ENCODE results near the gene ULK4. TPM values are rescaled to one million over a fixed set of nuclear protein-coding genes. Genes with fewer than 3 reads are reported as not detected.
"Not testable (repeated sequence)": the region's sequence is repeated elsewhere in the genome, so short reads cannot be mapped to it uniquely, and the experiment has no call there.

The ULK4 gene
- total RNA-seq, 1 donor, result 22.0 TPM

- H3K4me3 ChIP-seq (ENCODE audit: low read depth, low read length), result no peak overlapping the region
- TF ChIP-seq, protein P1, sequence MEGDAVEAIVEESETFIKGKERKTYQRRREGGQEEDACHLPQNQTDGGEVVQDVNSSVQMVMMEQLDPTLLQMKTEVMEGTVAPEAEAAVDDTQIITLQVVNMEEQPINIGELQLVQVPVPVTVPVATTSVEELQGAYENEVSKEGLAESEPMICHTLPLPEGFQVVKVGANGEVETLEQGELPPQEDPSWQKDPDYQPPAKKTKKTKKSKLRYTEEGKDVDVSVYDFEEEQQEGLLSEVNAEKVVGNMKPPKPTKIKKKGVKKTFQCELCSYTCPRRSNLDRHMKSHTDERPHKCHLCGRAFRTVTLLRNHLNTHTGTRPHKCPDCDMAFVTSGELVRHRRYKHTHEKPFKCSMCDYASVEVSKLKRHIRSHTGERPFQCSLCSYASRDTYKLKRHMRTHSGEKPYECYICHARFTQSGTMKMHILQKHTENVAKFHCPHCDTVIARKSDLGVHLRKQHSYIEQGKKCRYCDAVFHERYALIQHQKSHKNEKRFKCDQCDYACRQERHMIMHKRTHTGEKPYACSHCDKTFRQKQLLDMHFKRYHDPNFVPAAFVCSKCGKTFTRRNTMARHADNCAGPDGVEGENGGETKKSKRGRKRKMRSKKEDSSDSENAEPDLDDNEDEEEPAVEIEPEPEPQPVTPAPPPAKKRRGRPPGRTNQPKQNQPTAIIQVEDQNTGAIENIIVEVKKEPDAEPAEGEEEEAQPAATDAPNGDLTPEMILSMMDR (IDR thresholded peaks at IDR 0.05; ENCODE audit: insufficient read depth, low read depth, low read length), result no peak
- DNase-seq (ENCODE audit: low read depth), result peak; percentile 21
Measured at GRCh38 chr3:41711651-41712050, 250.3 kb downstream of the ULK4 start.

DNA sequence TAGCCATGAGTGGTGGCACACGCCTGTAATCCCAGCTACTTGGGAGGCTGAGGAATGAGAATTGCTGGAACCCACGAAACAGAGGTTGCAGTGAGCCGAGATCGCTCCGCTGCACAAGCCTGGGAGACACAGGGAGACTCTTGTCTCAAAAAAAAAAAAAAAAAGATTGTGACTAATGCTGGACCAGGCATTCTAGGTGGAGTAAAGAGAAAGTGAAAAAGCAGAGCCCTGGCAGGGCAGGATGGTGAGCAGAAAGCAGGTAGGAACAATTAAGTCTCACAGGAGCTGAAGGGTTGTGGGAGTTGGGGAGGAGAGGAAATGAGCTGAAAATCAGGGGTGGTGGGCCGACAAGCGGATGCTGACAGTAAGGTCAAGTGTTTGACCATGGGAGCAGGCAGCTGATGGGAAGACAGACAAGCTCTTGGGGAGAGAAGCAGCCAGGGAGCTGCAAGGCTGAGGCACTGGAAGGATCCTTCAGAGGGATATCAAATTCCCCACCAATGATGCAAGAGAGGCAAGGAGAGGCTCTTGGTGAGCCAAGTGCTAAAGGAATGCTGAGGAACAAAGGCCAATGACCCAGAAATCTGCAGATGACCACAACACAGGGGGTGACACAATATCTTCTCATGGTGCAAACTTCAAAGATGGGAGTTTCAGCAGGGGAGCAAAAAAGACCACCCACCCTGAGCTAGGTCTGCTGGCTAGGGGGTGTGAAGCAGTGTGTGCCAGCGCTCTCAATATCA is 251.1 kb downstream of the ULK4 start:
- DNase-seq (ENCODE audit: low read depth), result peak; percentile 51
- TF ChIP-seq, protein P1 (IDR thresholded peaks at IDR 0.05; ENCODE audit: insufficient read depth, low read depth, low read length), result no peak
- H3K4me3 ChIP-seq (ENCODE audit: low read depth, low read length), result no peak overlapping the region

GRCh38 chr3:41709213-41709612 is 252.7 kb downstream of the ULK4 start:
- DNase-seq (ENCODE audit: low read depth); H3K4me3 ChIP-seq (ENCODE audit: low read depth, low read length): not testable (repeated sequence)

- H3K4me3 ChIP-seq (ENCODE audit: low read depth, low read length), result no peak overlapping the region
- TF ChIP-seq, protein P1 (IDR thresholded peaks at IDR 0.05; ENCODE audit: insufficient read depth, low read depth, low read length), result no peak
- DNase-seq (ENCODE audit: low read depth), result no peak
Measured at GRCh38 chr3:41708176-41708575, 253.7 kb downstream of the ULK4 start.

DNA sequence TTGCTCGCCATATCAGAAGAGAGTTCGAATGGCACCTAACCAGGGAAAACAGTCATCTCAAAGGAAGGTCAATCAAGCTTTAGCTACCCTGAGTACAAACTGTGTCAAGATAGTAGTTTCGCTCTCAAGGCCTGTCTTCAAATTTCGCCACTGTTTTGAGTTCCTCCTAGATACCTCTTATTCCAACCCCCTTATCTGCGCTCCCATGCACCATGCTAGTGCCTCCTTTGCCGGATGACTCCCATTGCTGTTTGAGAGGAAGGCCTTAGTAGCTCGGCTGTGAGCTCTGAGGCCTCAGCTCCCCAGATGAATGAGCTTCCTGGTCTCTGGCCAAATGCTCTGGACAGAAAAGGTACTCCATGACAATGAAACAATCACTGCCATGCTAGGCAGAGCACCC is 256.0 kb downstream of the ULK4 start:
- TF ChIP-seq, protein P1 (IDR thresholded peaks at IDR 0.05; ENCODE audit: insufficient read depth, low read depth, low read length), result no peak

DNA sequence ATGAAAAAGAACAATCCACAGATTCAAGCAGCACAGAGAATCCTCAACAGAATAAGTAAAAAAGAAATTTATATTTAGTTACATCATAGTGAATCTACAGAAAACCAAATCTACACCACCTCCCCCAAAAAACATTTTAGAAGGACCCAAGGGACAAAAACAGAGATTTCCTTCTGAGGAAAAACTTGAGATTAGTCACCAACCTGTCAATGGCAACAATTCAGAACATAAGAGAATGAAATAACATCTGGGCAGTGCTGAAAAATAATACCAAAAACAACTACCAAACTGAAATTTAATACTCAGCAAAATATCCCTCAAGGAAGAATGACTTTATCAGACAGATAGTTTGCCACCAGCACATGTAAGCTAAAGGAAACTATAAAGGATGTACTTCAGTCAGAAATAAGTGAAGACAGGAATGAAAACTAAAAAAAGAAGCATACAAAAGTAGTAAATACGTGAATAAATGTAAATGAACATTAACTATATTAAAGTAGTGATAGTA is 260.7 kb downstream of the ULK4 start:
- DNase-seq (ENCODE audit: low read depth), result no peak
- H3K4me3 ChIP-seq (ENCODE audit: low read depth, low read length), result no peak overlapping the region
- TF ChIP-seq, protein P1 (IDR thresholded peaks at IDR 0.05; ENCODE audit: insufficient read depth, low read depth, low read length), result no peak

More for the DNA sequence above, 256.0 kb downstream of the ULK4 start:
- no peak for DNase-seq (ENCODE audit: low read depth)
- no peak overlapping the region for H3K4me3 ChIP-seq (ENCODE audit: low read depth, low read length)

GRCh38 chr3:41700155-41700554 is 261.7 kb downstream of the ULK4 start:
- TF ChIP-seq, protein P1 (IDR thresholded peaks at IDR 0.05; ENCODE audit: insufficient read depth, low read depth, low read length), result no peak
- DNase-seq (ENCODE audit: low read depth), result no peak
- no peak overlapping the region for H3K4me3 ChIP-seq (ENCODE audit: low read depth, low read length)

Data from fibroblast of villous mesenchyme (primary cell).